Activated naive CD8-positive, alpha-beta T cell treated with anti-CD3 and anti-CD28 coated beads, Interleukin-2, amount 10 ng/mL, durations not matched to agents 7 days and 5 days (primary cell): ENCODE measurements around the gene DTX3L. TPM values are rescaled to one million over a fixed set of nuclear protein-coding genes. Genes with fewer than 3 reads are reported as not detected.

Experiments used
- ATAC-seq: fragments of 150-1000 bp; cut with Tn5 transposase; one replicate; pipeline ENCODE4 v1.10.0; 2021; ENCODE audit warnings: low read depth, moderate library complexity
- POLR2A ChIA-PET: fragments of 350-600 bp; sonication (Branson Sonifier 250); formaldehyde crosslinking; loops from one replicate; lab custom pipeline; 2021; ENCODE audit warnings: antibody characterized with exemption; lab: Charles Lee
- DNase-seq: peaks from one replicate; pipeline ENCODE4 v3.0.0; 2021
- H3K27ac Mint-ChIP-seq: one replicate; pipeline ENCODE4 v1.8.0; 2022; ENCODE audit warnings: mild to moderate bottlenecking, mixed read lengths
- H3K27me3 Mint-ChIP-seq: one replicate; pipeline ENCODE4 v1.8.0; 2022; ENCODE audit warnings: mild to moderate bottlenecking, moderate library complexity, mixed read lengths
- H3K36me3 Mint-ChIP-seq: one replicate; pipeline ENCODE4 v1.8.0; 2021; ENCODE audit warnings: mild to moderate bottlenecking, mixed read lengths
- H3K4me1 Mint-ChIP-seq: one replicate; pipeline ENCODE4 v1.8.0; 2021; ENCODE audit warnings: mixed read lengths
- H3K4me3 Mint-ChIP-seq: one replicate; pipeline ENCODE4 v1.8.0; 2022; ENCODE audit warnings: mild to moderate bottlenecking, moderate library complexity, mixed read lengths
- H3K9me3 Mint-ChIP-seq: one replicate; pipeline ENCODE4 v1.8.0; 2021; ENCODE audit warnings: mixed read lengths
- total RNA-seq, 2 experiments: library from RNA; stranded (reverse); gene quantifications; one replicate each; pipeline ENCODE4 v1.2.3, GENCODE V29; 2021

DTX3L gene
- total RNA-seq, 2 experiments from 2014 or later: 116 to 117 TPM

GRCh38 chr3:122590610-122591009 lies 26.5 kb downstream of the DTX3L start:
- Mint-ChIP-seq H3K9me3 (peaks cover 5% of the 10 kb centered on the region), H3K4me1 (peaks cover 19% of the 10 kb centered on the region), H3K27ac (no peak overlapping the region), H3K36me3 (peaks cover 46% of the 10 kb centered on the region), H3K4me3 (no peak overlapping the region), H3K27me3 (no peaks in the 10 kb centered on the region)
- DNase-seq (no peak), ATAC-seq (no peak)
- POLR2A ChIA-PET: no interaction called here

GRCh38 chr3:122594025-122594424 lies 29.9 kb downstream of the DTX3L start:
- H3K4me3 Mint-ChIP-seq: no peak overlapping the region
- ATAC-seq: no peak
- peaks cover 9% of the 10 kb centered on the region for H3K9me3 Mint-ChIP-seq

GRCh38 chr3:122598151-122598550 lies 34.0 kb downstream of the DTX3L start:
- no peak for ATAC-seq
- Mint-ChIP-seq H3K27ac (peak overlapping the region; percentile 71), H3K4me1 (peaks cover 12% of the 10 kb centered on the region), H3K9me3 (peaks cover 13% of the 10 kb centered on the region), H3K27me3 (no peaks in the 10 kb centered on the region), H3K4me3 (no peak overlapping the region), H3K36me3 (peaks cover 52% of the 10 kb centered on the region)
- DNase-seq: no peak
- POLR2A ChIA-PET: interaction anchor here (2.0 kb wide), 1 partner anchor 34 kb away, joined by 4 read pairs; the partner anchor contains the start of genes DTX3L and PARP9

More at GRCh38 chr3:122594025-122594424, 29.9 kb downstream of the DTX3L start:
- H3K36me3 Mint-ChIP-seq: peaks cover 46% of the 10 kb centered on the region
- H3K27me3 Mint-ChIP-seq: no peaks in the 10 kb centered on the region
- no peak overlapping the region for H3K27ac Mint-ChIP-seq
- POLR2A ChIA-PET: no interaction called here
- peaks cover 14% of the 10 kb centered on the region for H3K4me1 Mint-ChIP-seq
- no peak for DNase-seq

GRCh38 chr3:122598556-122598955 lies 34.4 kb downstream of the DTX3L start:
- no peak overlapping the region for H3K4me3 Mint-ChIP-seq
- peak overlapping the region; percentile 71 for H3K27ac Mint-ChIP-seq
- POLR2A ChIA-PET: interaction anchor here (2.0 kb wide), 1 partner anchor 34 kb away, joined by 4 read pairs; the partner anchor contains the start of genes DTX3L and PARP9
- H3K9me3 Mint-ChIP-seq: peaks cover 15% of the 10 kb centered on the region
- DNase-seq (no peak), ATAC-seq (no peak)
- H3K36me3 Mint-ChIP-seq: peaks cover 56% of the 10 kb centered on the region
- peaks cover 14% of the 10 kb centered on the region for H3K4me1 Mint-ChIP-seq
- no peaks in the 10 kb centered on the region for H3K27me3 Mint-ChIP-seq

GRCh38 chr3:122602011-122602710 lies 38.0 kb downstream of the DTX3L start:
- no peak overlapping the region for H3K4me3 Mint-ChIP-seq
- H3K27me3 Mint-ChIP-seq: no peaks in the 10 kb centered on the region
- ATAC-seq (no peak), DNase-seq (no peak)
- no peak overlapping the region for H3K27ac Mint-ChIP-seq
- peaks cover 14% of the 10 kb centered on the region for H3K9me3 Mint-ChIP-seq
- H3K36me3 Mint-ChIP-seq: peaks cover 50% of the 10 kb centered on the region
- POLR2A ChIA-PET: no interaction called here
- H3K4me1 Mint-ChIP-seq: peaks cover 11% of the 10 kb centered on the region

- no peaks in the 10 kb centered on the region for H3K27me3 Mint-ChIP-seq
- DNase-seq: no peak
- POLR2A ChIA-PET: no interaction called here
These were observed 38.9 kb downstream of the DTX3L start for GRCh38 chr3:122603056-122603455.

GRCh38 chr3:122606330-122606729 lies 42.2 kb downstream of the DTX3L start:
- DNase-seq (no peak), ATAC-seq (no peak)
- peaks cover 22% of the 10 kb centered on the region for H3K4me1 Mint-ChIP-seq
- H3K36me3 Mint-ChIP-seq: peaks cover 53% of the 10 kb centered on the region
- no peak overlapping the region for H3K27ac Mint-ChIP-seq
- POLR2A ChIA-PET: no interaction called here
- peaks cover 13% of the 10 kb centered on the region for H3K9me3 Mint-ChIP-seq
- no peaks in the 10 kb centered on the region for H3K27me3 Mint-ChIP-seq
- H3K4me3 Mint-ChIP-seq: no peak overlapping the region

More at GRCh38 chr3:122603056-122603455, 38.9 kb downstream of the DTX3L start:
- Mint-ChIP-seq H3K9me3 (peaks cover 14% of the 10 kb centered on the region), H3K36me3 (peaks cover 53% of the 10 kb centered on the region), H3K27ac (no peak overlapping the region), H3K4me3 (no peak overlapping the region), H3K4me1 (peaks cover 11% of the 10 kb centered on the region)
- ATAC-seq: no peak

- peaks cover 20% of the 10 kb centered on the region for H3K4me1 Mint-ChIP-seq
- no peak for DNase-seq
- POLR2A ChIA-PET: no interaction called here
- no peak overlapping the region for H3K4me3 Mint-ChIP-seq
- peaks cover 49% of the 10 kb centered on the region for H3K36me3 Mint-ChIP-seq
- H3K9me3 Mint-ChIP-seq: peaks cover 4% of the 10 kb centered on the region
- H3K27ac Mint-ChIP-seq: peak overlapping the region; percentile 95
- no peak for ATAC-seq
- H3K27me3 Mint-ChIP-seq: no peaks in the 10 kb centered on the region
These were observed 44.8 kb downstream of the DTX3L start for GRCh38 chr3:122608916-122609315.

- Mint-ChIP-seq H3K9me3 (peaks cover 4% of the 10 kb centered on the region), H3K27ac (peak overlapping the region; percentile 95), H3K36me3 (peaks cover 51% of the 10 kb centered on the region), H3K27me3 (no peaks in the 10 kb centered on the region), H3K4me3 (peak overlapping the region; percentile 72), H3K4me1 (peaks cover 19% of the 10 kb centered on the region)
- ATAC-seq (peak; percentile 95), DNase-seq (no peak)
- POLR2A ChIA-PET: interaction anchor here (0.7 to 1.1 kb wide), 3 partner anchors 33 to 46 kb away, joined by 3 to 14 read pairs (median 4); partner anchors contain the start of genes DTX3L and PARP9
These were observed 45.8 kb downstream of the DTX3L start for GRCh38 chr3:122609798-122610559.

GRCh38 chr3:122612696-122613095 lies 48.6 kb downstream of the DTX3L start:
- Mint-ChIP-seq H3K9me3 (peaks cover 4% of the 10 kb centered on the region), H3K4me1 (peaks cover 22% of the 10 kb centered on the region), H3K4me3 (no peak overlapping the region), H3K27ac (no peak overlapping the region), H3K27me3 (no peaks in the 10 kb centered on the region), H3K36me3 (peaks cover 63% of the 10 kb centered on the region)
- no peak for ATAC-seq
- POLR2A ChIA-PET: no interaction called here
- DNase-seq: no peak

GRCh38 chr3:122615303-122615702 lies 51.2 kb downstream of the DTX3L start:
- Mint-ChIP-seq H3K27ac (no peak overlapping the region), H3K4me3 (no peak overlapping the region), H3K27me3 (no peaks in the 10 kb centered on the region), H3K4me1 (peaks cover 8% of the 10 kb centered on the region), H3K9me3 (peaks cover 4% of the 10 kb centered on the region), H3K36me3 (peaks cover 65% of the 10 kb centered on the region)
- POLR2A ChIA-PET: no interaction called here
- ATAC-seq (no peak), DNase-seq (no peak)

GRCh38 chr3:122618614-122619013 lies 54.5 kb downstream of the DTX3L start:
- no peak overlapping the region for H3K4me3 Mint-ChIP-seq
- ATAC-seq (no peak), DNase-seq (no peak)
- peaks cover 8% of the 10 kb centered on the region for H3K4me1 Mint-ChIP-seq
- peaks cover 63% of the 10 kb centered on the region for H3K36me3 Mint-ChIP-seq
- POLR2A ChIA-PET: no interaction called here
- H3K27ac Mint-ChIP-seq: no peak overlapping the region
- no peaks in the 10 kb centered on the region for H3K9me3 Mint-ChIP-seq
- H3K27me3 Mint-ChIP-seq: no peaks in the 10 kb centered on the region

GRCh38 chr3:122619040-122619439 lies 54.9 kb downstream of the DTX3L start:
- H3K27ac Mint-ChIP-seq: no peak overlapping the region
- H3K4me1 Mint-ChIP-seq: peaks cover 9% of the 10 kb centered on the region
- H3K9me3 Mint-ChIP-seq: no peaks in the 10 kb centered on the region
- peaks cover 62% of the 10 kb centered on the region for H3K36me3 Mint-ChIP-seq
- no peak overlapping the region for H3K4me3 Mint-ChIP-seq
- no peak for DNase-seq
- POLR2A ChIA-PET: interaction anchor here (0.7 kb wide), 1 partner anchor 43 kb away, joined by 3 read pairs; no protein-coding TSS in a partner anchor
- no peaks in the 10 kb centered on the region for H3K27me3 Mint-ChIP-seq
- ATAC-seq: no peak
